Smooth muscle cell of bladder (primary cell): ENCODE data around the gene MANSC1. TPM values are rescaled to one million over a fixed set of nuclear protein-coding genes. Genes with fewer than 3 reads are reported as not detected.

Experiments used
- total RNA-seq: library from RNA; depleted of rRNA; stranded (reverse); fragments of >200 nt; gene quantifications from 2 replicates; pipeline ENCODE4 v1.2.3, GENCODE V29; 2014

The MANSC1 gene
- total RNA-seq = 0.92 and 1.00 TPM in 2 replicates

DNA sequence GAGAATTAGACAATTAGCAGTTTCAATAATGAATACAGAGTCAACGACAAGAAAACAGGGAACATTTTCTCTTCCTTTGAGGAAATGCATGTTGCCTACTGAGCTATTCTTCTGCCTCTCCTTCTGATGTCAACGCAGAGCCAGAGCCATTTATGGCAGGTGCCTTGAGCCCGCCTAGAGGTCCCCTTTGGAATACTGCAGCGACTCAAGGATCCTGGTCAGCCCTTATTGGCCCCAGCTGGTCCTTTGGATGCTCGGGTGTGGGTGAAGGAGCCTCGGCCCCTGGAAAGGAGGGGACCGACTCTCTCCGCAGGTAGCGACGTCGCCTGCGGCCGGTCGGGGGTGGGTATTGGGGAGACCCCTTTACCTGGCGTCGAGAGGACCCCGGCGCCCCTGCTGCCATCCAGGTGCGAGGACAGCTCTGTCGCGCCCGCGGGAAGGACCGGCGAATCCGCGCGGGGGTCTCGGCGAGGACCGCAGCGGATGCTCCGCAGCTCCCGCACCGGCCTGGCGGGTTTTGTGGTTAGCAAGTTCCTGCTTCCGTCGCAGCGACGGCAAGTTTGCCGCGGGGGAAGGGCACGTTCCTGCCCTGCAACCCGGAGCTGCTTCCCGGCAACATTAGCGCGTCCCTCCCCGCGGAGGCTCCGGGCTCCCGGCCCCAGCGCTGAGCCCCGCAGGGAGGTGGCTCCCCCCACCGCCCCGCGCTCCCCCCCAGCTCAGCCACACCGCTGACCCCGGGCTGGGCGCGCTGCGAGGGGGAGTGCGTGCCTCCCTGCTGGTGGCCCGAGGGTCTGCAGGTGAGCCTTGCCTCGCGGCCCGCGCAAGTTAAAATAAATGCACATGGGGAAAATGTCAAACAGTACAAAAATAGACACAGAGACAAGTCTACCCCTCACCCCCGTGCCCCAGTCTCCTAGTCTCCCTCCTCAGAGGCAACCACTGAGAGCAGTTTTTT lies at the start of gene MANSC1:
Gene MANSC1, minus strand, starts transcription at position 532 of the 955 bp plus-strand sequence. CDS start 6,928 bp downstream, outside the sequence.

DNA sequence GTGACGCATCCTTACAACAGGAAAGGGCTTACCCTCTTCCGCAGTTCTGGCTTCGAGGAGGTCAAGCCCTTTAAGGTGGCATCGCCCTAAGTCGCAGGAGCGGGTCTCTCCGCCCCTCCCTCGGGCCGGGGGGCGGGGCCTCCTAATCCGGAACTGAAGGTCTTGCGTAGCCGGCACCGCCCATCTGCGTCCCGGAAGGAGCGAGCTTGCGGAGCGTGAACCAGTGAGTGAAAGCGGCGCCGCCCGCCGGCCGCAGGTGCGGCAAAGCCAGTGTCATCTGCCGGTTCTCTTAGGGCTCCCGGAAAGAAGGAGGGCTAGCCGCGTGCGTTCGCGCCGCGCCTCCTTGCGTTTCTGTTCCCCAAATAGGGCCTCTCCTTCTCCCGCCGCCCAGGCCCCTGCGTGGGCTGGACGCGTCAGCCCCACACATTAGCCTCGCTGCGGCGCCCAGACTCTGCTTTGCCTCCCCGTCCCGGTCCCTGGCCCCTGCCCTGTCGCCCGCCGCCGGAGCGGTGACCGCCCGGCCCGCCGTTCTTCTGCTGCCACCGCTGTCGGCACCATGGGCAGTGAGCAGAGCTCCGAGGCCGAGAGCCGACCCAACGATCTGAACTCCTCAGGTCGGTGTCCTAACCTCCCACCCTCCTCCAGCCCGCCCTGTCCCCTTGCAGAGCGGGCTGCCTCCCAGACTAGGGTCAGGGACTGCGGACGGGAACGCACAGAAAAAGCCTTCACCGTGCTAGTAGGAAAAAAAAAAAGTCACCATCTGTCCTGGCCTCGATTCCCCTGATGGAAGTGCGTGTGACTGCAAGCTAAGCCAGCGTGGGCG lies 7.1 kb upstream of the MANSC1 start, which contains the start of gene BORCS5:
Gene BORCS5, plus strand, starts transcription at position 183 of the 823 bp plus-strand sequence. Its CDS starts 374 bp downstream, at position 557.

Other genes starting within 250 kb of the MANSC1 start
- 35.1 and 44.5 TPM in 2 replicates for gene LRP6, start 83.2 kb downstream of the MANSC1 start, total RNA-seq
- gene BORCS5, start 6.8 kb upstream of the MANSC1 start, total RNA-seq = 8.4 and 14.7 TPM in 2 replicates
- 4.6 and 5.0 TPM in 2 replicates for gene DUSP16, start 212.6 kb upstream of the MANSC1 start, total RNA-seq